H9 (cell line): Measurements from ENCODE around the gene COX10. TPM values are rescaled to one million over a fixed set of nuclear protein-coding genes. Genes with fewer than 3 reads are reported as not detected.

Experiments used
- DNase-seq: peaks from one replicate; pipeline ENCODE4 v3.0.0-alpha.2; 2017
- H2AFZ ChIP-seq: one replicate; pipeline ENCODE4 v1.6.1; 2013; ENCODE audit warnings: mild to moderate bottlenecking, low read length, control low read depth, moderate library complexity
- H2AK5ac ChIP-seq: 2 replicates; pipeline ENCODE4 v1.6.1; 2013; ENCODE audit warnings: low read length, control low read depth, mixed read lengths; ENCODE audit not compliant: insufficient read length
- H2BK120ac ChIP-seq: one replicate; pipeline ENCODE4 v1.6.1; 2013; ENCODE audit warnings: low read depth, mild to moderate bottlenecking, low read length, control low read depth, inconsistent platforms; ENCODE audit not compliant: poor library complexity, severe bottlenecking
- H2BK12ac ChIP-seq: 2 replicates; pipeline ENCODE4 v1.6.1; 2013; ENCODE audit warnings: low read length, control low read depth, mixed read lengths, low read depth; ENCODE audit not compliant: insufficient read length
- H2BK15ac ChIP-seq: 2 replicates; pipeline ENCODE4 v1.6.1; 2013; ENCODE audit warnings: low read depth, low read length, control low read depth
- H2BK20ac ChIP-seq: one replicate; pipeline ENCODE4 v1.6.1; 2013; ENCODE audit warnings: low read depth, mild to moderate bottlenecking, low read length, control low read depth, inconsistent platforms; ENCODE audit not compliant: poor library complexity, severe bottlenecking
- H2BK5ac ChIP-seq: 2 replicates; pipeline ENCODE4 v1.6.1; 2013; ENCODE audit warnings: low read length, control low read depth, mixed read lengths; ENCODE audit not compliant: insufficient read length
- H3K14ac ChIP-seq: 2 replicates; pipeline ENCODE4 v1.6.1; 2013; ENCODE audit warnings: low read length, control low read depth; ENCODE audit not compliant: insufficient read depth
- H3K18ac ChIP-seq: 2 replicates; pipeline ENCODE4 v1.6.1; 2013; ENCODE audit warnings: low read depth, mild to moderate bottlenecking, mixed read lengths, low read length, control low read depth; ENCODE audit not compliant: insufficient read length
- H3K23ac ChIP-seq: 2 replicates; pipeline ENCODE4 v1.6.1; 2013; ENCODE audit warnings: low read length, control low read depth, mixed read lengths, low read depth; ENCODE audit not compliant: insufficient read length
- H3K23me2 ChIP-seq: 2 replicates; pipeline ENCODE4 v1.6.1; 2013; ENCODE audit warnings: low read depth, mild to moderate bottlenecking, mixed read lengths, low read length, control low read depth; ENCODE audit not compliant: insufficient read length, poor library complexity, severe bottlenecking
- H3K27ac ChIP-seq: 2 replicates; pipeline ENCODE4 v1.5.1; 2013; ENCODE audit warnings: low read length, control low read depth, mixed read lengths, low read depth; ENCODE audit not compliant: insufficient read length
- H3K27me3 ChIP-seq: 2 replicates; pipeline ENCODE4 v1.6.1; 2013; ENCODE audit warnings: low read length, control low read depth, inconsistent platforms; ENCODE audit not compliant: insufficient read depth
- H3K4ac ChIP-seq: 2 replicates; pipeline ENCODE4 v1.6.1; 2013; ENCODE audit warnings: low read depth, mild to moderate bottlenecking, control low read depth, inconsistent platforms, low read length, moderate library complexity
- H3K4me1 ChIP-seq: 2 replicates; pipeline ENCODE4 v1.6.1; 2013; ENCODE audit warnings: low read length, control low read depth, inconsistent platforms; ENCODE audit not compliant: insufficient read depth
- H3K4me2 ChIP-seq: 2 replicates; pipeline ENCODE4 v1.6.1; 2013; ENCODE audit warnings: low read length, control low read depth, mixed read lengths; ENCODE audit not compliant: insufficient read length, insufficient read depth
- H3K56ac ChIP-seq: 2 replicates; pipeline ENCODE4 v1.6.1; 2013; ENCODE audit warnings: low read depth, mild to moderate bottlenecking, mixed read lengths, low read length, control low read depth; ENCODE audit not compliant: insufficient read length
- H3K79me1 ChIP-seq: 2 replicates; pipeline ENCODE4 v1.6.1; 2013; ENCODE audit warnings: low read depth, mild to moderate bottlenecking, moderate library complexity, low read length, control low read depth, inconsistent platforms; ENCODE audit not compliant: insufficient read depth, poor library complexity, severe bottlenecking
- H3K79me2 ChIP-seq: 2 replicates; pipeline ENCODE4 v1.6.1; 2013; ENCODE audit warnings: low read length, control low read depth, inconsistent platforms; ENCODE audit not compliant: insufficient read depth
- H3K9ac ChIP-seq: 2 replicates; pipeline ENCODE4 v1.6.1; 2013; ENCODE audit warnings: low read length, control low read depth, mixed read lengths; ENCODE audit not compliant: insufficient read length; ENCODE audit errors: extremely low read depth
- H3K9me3 ChIP-seq: one replicate; pipeline ENCODE4 v1.6.1; 2013; ENCODE audit warnings: low read depth, low read length, inconsistent platforms; ENCODE audit not compliant: control insufficient read depth
- H3T11ph ChIP-seq: one replicate; pipeline ENCODE4 v1.6.1; 2013; ENCODE audit warnings: mild to moderate bottlenecking, low read length, control low read depth, inconsistent platforms
- H4K20me1 ChIP-seq: one replicate; pipeline ENCODE4 v1.6.1; 2013; ENCODE audit not compliant: control insufficient read depth, insufficient read length, insufficient read depth
- H4K5ac ChIP-seq: 2 replicates; pipeline ENCODE4 v1.6.1; 2013; ENCODE audit warnings: low read depth, mild to moderate bottlenecking, mixed read lengths, low read length, control low read depth; ENCODE audit not compliant: insufficient read length
- H4K8ac ChIP-seq: replicated peaks from 2 replicates; pipeline ENCODE4 v1.6.1; 2013; ENCODE audit warnings: low read length, control low read depth, mixed read lengths, low read depth; ENCODE audit not compliant: insufficient read length
- H4K91ac ChIP-seq: 2 replicates; pipeline ENCODE4 v1.6.1; 2013; ENCODE audit warnings: low read depth, mild to moderate bottlenecking, moderate library complexity, mixed read lengths, low read length, control low read depth; ENCODE audit not compliant: insufficient read length
- H3K27ac Mint-ChIP-seq, 3 experiments: 2 replicates in 2 of 3; 3 replicates in 1 of 3; pipeline ENCODE4 v1.8.0; 2020 to 2021; ENCODE audit warnings: mixed read lengths in 3 of 3, mild to moderate bottlenecking in 1 of 3, moderate library complexity in 1 of 3
- H3K27me3 Mint-ChIP-seq: 2 replicates; pipeline ENCODE4 v1.8.0; 2021; ENCODE audit warnings: low read depth, mild to moderate bottlenecking, moderate library complexity, mixed read lengths
- H3K36me3 Mint-ChIP-seq, 3 experiments: 2 replicates in 2 of 3; 3 replicates in 1 of 3; pipeline ENCODE4 v1.8.0; 2020 to 2021; ENCODE audit warnings: low read depth in 3 of 3, mixed read lengths in 3 of 3; ENCODE audit not compliant: insufficient read depth in 1 of 3
- H3K4me1 Mint-ChIP-seq, 2 experiments: 2 replicates each; pipeline ENCODE4 v1.8.0; 2020; ENCODE audit warnings: mixed read lengths in 2 of 2
- H3K4me3 Mint-ChIP-seq, 2 experiments: 2 replicates in 1 of 2; 3 replicates in 1 of 2; pipeline ENCODE4 v1.8.0; 2020 to 2021; ENCODE audit warnings: mild to moderate bottlenecking in 2 of 2, mixed read lengths in 2 of 2, moderate library complexity in 1 of 2
- H3K9me3 Mint-ChIP-seq, 2 experiments: 2 replicates in 1 of 2; 3 replicates in 1 of 2; pipeline ENCODE4 v1.8.0; 2020; ENCODE audit warnings: mild to moderate bottlenecking in 2 of 2, mixed read lengths in 2 of 2, moderate library complexity in 1 of 2
- WGBS: extraction: QIAGEN DNeasy Blood & Tissue Kit; methylation state at CpG from one replicate; pipeline ENCODE4 v1.1.7; 2013; ENCODE audit warnings: missing lambda C conversion rate, low lambda C conversion rate, mixed read lengths; ENCODE audit not compliant: insufficient read length; ENCODE audit errors: extremely low coverage; 5-methylcytosine and 5-hydroxymethylcytosine counted together
- total RNA-seq: library from RNA; stranded (reverse); gene quantifications from 2 replicates; pipeline ENCODE4 v1.2.1, GENCODE V29; 2021
- TF ChIP-seq, protein P1 (sequence below): fragments of 200-600 bp; sonication (generic); conservative IDR thresholded peaks from 3 replicates; pipeline ENCODE4 v1.8.0; 2021; ENCODE audit warnings: antibody characterized with exemption, mild to moderate bottlenecking

COX10 gene
- total RNA-seq, 1 experiment from 2014 or later = 20.6 TPM

DNA sequence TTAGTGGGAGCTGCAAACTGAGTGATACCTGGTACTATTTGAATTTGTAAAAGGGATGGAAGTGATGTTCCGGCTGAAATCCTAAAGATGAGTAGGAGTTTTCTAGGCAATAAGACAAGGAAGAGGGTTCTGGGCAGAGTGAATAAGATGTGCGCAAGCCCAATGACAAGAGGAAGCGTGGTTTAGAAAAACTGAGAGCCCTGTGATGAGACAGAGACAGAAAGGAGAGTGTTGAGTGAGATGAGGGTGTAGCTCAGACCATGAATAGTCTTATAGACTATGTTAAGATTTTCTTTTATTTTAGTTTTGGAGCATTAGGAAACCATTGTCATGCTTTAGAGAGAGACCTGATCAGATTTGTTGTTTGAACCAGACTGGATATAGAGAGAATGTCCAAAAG, 50.2 kb downstream of the COX10 start:
- Mint-ChIP-seq H3K9me3 (no peaks in the 10 kb centered on the region), H3K4me1 (peaks cover 10 to 14% of the 10 kb centered on the region in 2 experiments), H3K27me3 (no peaks in the 10 kb centered on the region), H3K4me3 (no peak overlapping the region), H3K27ac (no peak overlapping the region), H3K36me3 (peaks cover 0 to 5% (median 4%) of the 10 kb centered on the region in 3 experiments; a peak in 5 of 7 replicates)
- Histone ChIP-seq H2AK5ac (no peak overlapping the region), H2AFZ (no peak overlapping the region), H2BK20ac (no peak overlapping the region), H3K4me1 (no peaks in the 10 kb centered on the region), H3K27ac (no peak overlapping the region), H3T11ph (no peak overlapping the region), H4K8ac (no peak overlapping the region), H3K27me3 (no peaks in the 10 kb centered on the region), H3K9ac (no peak overlapping the region), H4K91ac (no peak overlapping the region), H3K4me2 (no peak overlapping the region), H4K20me1 (no peaks in the 10 kb centered on the region), H2BK5ac (no peak overlapping the region), H3K9me3 (no peaks in the 10 kb centered on the region), H3K79me1 (no peaks in the 10 kb centered on the region), H2BK15ac (no peak overlapping the region), H2BK120ac (no peak overlapping the region), H2BK12ac (no peak overlapping the region), H3K79me2 (peaks cover 3% of the 10 kb centered on the region), H4K5ac (no peak overlapping the region), H3K4ac (no peak overlapping the region), H3K56ac (no peak overlapping the region), H3K23ac (no peak overlapping the region), H3K14ac (no peak overlapping the region), H3K23me2 (no peaks in the 10 kb centered on the region), H3K18ac (no peak overlapping the region)
- TF ChIP-seq, protein P1, sequence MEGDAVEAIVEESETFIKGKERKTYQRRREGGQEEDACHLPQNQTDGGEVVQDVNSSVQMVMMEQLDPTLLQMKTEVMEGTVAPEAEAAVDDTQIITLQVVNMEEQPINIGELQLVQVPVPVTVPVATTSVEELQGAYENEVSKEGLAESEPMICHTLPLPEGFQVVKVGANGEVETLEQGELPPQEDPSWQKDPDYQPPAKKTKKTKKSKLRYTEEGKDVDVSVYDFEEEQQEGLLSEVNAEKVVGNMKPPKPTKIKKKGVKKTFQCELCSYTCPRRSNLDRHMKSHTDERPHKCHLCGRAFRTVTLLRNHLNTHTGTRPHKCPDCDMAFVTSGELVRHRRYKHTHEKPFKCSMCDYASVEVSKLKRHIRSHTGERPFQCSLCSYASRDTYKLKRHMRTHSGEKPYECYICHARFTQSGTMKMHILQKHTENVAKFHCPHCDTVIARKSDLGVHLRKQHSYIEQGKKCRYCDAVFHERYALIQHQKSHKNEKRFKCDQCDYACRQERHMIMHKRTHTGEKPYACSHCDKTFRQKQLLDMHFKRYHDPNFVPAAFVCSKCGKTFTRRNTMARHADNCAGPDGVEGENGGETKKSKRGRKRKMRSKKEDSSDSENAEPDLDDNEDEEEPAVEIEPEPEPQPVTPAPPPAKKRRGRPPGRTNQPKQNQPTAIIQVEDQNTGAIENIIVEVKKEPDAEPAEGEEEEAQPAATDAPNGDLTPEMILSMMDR = no peak
- no CpG with 5 or more reads among the region's 3 CpGs for WGBS
- DNase-seq = no peak
